ENCODE results near the gene SBNO2.

DNA sequence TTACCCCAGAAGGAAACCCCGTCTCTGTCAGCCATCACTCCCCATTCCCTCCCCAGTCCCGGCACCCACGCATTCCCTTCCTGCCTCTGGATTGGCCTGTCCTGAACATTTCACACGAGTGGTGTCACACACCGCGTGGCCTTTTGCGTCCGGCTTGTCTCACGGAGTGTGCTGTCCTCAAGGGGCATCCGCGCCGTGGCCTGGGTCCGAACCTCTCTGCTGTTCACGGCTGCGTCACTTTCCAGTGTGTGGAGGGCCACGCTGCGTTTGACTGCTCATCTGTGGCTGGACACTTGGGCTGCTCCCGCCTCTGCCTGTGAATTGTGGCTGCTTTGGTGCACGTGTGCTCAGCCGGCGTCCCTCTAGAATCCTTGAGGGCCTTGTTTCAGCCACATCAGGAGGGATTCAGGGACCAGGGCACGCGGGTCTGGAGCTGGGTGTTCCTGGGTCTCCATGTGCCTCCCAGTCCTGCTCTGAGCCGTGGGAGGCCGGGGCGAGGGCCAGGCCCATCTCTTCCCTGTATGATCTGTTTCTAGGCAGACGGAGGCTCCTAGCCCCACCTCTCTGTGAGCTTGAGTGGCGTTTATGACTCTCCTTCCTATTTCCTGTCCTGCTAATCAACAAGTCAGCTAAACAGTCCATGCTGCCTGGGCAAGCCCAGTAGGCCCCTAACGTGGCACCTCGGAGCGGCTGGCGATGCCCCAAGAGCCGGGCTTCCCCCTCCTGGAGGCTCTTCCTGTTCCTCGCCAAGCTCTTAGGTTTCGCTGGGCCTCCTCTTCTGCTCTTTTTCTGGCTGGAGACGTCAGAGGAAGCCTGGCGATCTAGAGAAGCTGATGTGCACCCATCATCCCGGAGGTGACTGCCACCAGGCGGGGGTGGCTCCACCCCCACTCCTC is 39.6 kb upstream of the SBNO2 start:
- no peak for TF ChIP-seq ZNF274 (IDR thresholded peaks at IDR 0.05; ENCODE audit: low read depth, low read length)
- no peak for TF ChIP-seq YY1 (IDR thresholded peaks at IDR 0.05; ENCODE audit: insufficient read depth, insufficient read length)

All from NT2/D1 (cell line).